ENCODE results near the gene ADCYAP1R1.

Gene ADCYAP1R1

DNA sequence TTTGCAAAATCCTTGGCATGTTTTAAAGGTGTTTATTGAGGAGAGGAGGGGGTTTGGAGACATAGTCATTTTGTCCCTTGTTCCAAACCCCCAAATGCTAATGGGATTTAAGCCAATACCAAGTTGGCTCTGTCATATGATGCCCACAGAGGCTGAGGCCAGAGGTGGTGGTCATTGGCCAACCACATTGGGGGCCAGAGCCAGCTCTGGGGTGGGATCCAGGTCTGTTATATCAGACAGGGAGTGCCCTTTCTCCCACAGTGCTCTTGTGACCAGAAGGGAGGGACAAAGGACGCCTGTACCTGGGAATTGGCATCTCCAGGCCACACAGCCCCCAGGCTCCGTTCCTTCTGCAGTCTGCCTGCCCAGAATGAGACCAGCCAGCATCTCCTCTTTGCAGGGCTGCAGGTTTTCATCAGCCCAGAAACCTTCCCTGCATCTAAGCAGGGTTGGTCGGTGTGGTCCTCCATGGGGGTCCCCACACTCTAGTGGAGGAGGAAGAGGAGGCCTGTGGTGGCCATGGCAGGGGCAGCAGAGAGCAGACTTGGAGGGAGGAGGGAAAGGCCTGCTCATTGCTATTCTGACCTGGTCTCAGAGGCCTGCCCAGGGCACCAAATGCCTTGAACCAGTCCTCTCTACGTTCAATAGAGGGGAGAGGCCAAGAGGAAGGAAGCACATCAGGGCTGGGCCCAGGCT lies 17.9 kb downstream of the ADCYAP1R1 start:
- DNase-seq, result no peak

DNA sequence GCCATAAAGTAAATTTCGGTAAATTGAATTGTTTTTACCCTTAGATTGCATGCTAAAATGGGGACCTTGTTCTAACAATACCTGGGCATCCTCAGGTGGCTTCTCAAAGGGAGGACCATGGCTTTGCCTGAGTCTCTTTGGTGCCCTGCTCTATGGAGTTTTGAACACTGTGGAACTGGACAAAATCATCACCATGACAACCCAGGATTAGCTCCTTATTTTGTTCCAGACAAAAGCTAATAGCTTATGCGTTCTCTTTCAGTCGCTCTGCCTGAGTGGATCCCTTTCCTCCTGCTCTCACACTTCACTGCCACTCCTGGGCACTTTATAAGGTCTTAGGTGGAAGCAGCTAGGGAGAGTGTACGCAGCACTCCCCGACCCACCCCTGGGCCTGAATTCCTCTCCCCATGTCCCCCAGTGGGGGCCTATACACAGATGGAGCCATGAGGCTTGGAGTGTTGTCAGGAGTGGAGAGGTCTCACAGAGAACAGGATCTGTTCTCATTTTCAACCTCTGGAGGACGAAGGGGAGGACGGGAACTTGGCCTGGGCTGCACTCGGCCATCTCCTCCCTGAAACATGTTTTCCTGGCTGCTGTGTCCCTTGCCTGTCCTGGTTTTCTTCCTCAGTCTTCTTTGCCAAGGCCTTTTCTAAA lies 19.0 kb downstream of the ADCYAP1R1 start:
- no peak for DNase-seq

DNA sequence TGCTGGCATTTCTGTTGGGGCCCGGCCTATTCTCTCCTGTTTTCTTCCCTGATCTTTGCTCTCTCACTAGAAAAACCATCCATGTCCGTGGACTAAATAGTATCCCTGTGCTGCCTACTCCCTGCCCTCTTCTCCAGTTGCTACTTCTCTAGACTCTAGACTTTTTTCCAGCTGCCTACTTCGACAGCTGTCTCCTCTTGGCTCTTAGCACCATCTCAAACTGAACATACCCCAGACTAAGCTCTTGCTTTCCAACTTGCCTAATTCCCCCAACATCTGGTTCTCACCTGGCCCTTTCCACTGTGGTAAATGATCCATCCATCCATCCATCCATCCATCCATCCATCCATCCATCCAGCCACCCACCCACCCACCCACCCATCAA lies 19.5 kb downstream of the ADCYAP1R1 start:
- DNase-seq, result no peak

DNA sequence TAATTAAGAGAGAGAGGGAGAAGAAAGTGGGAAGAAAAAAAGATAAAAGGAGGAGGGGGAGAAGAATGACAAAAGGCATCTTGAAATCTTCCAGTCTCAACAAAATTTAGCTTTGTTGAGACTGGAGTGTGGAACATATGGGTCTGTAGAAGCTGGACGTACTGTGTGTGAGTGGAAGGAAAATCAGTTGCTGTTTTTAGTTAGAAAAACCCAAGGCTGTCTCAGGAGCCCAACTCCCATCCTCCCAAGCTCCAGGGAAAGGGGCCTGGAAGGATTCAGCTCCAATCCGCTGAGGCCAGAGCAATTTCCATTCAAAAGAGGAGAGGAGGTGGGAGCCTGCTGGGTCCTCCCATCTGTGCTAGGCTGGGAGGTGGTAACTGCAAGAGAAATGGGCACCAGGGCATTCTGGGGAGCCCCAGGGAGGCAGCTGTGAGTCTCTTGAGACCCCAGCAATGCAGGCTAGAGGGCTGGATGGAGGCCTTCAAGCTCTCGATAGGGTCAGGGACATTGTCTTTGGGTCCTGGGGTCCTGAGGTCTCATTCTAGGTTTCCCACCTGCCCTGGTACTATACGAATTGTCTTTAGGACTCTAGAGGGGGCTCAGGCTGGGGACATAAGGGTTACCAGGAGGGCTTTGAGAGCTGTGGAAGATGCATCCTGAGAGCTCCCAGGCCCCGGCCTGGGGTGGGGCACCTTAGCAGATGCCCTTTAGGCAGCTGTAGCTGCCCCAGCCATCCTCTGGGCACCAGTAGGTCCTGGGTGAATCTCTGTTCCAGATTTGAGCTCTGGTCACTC lies 21.4 kb downstream of the ADCYAP1R1 start:
- DNase-seq, result no peak

DNA sequence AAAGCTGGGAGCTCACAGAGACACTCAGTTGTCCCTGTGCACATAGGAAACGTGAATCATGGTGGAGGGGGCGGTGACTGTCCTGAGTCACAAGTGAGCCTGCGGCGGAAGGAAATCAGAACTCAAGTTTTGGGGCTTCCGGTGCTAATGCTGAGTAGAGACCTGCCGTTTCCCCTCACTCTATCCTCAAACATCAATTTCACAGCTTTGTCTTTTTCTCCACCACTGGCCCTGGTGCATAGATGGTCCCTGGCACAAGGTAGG lies 21.9 kb downstream of the ADCYAP1R1 start:
- no peak for DNase-seq

DNA sequence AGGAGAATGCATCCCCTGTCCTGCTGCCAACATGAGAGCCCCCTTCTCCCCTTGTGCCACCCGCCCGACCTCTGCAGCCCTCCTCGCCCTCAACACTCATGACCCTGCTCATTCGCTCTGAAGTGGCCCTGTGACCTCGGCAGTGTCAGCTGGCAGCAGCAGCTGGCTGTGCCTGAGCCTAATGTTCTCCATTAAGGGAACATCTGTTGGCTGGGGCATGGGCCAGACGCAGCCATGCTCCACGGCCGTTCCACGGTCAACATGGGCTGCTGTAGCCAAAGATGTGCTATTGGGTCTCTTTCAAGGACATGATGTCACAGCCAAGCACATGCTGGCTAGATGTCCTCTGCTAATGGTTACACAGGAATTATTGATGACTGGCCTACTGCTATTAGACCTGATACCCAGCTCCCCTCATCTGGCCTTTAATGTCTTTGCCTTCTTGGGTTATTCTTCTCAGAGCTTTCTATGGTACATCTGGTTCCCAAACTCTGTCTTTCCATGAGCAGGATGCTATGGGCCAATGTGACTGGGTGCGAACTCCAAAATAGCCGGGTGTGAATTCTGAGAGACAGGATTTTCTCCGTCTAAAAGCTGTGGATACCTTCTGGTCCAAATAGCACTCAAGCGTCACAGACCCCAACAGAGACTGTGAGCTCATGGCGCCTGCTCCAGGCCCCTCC lies 22.4 kb downstream of the ADCYAP1R1 start:
- DNase-seq, result no peak

DNA sequence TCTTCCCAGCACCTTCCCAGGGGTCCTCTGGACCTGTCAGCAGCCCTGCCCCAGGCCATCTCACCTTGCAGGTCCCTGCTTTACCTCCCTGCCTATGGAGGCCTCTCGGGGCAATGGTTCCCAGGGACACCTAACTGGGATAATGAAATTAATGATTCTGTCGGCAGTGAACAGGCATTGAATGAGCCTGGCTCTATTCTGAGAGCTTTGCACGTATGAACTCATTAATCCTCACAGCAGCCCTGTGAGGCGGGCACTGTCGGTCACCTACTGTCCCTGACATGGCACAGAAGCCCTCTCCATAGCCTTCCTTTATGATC lies 22.9 kb downstream of the ADCYAP1R1 start:
- no peak for DNase-seq

DNA sequence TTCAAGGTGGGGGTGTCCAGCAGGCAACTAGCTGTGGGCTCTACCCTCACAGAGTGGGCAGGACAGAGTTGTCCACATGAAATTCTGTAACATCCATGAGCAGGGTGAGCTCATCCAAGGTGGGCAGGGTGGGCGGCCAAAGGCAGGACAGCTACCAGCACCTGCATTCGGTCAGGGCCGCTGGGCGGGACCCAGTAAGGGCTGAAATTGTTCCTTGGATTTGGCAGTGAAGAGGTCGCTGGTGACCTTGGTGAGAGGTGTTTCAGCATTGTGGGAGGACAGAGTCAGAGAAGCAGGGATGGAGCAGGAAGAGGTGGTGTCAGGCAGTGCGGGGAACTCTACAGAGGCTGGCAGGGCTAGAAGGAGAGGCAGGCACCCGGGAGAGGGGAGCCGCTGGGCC lies 23.9 kb downstream of the ADCYAP1R1 start:
- no peak for DNase-seq

DNA sequence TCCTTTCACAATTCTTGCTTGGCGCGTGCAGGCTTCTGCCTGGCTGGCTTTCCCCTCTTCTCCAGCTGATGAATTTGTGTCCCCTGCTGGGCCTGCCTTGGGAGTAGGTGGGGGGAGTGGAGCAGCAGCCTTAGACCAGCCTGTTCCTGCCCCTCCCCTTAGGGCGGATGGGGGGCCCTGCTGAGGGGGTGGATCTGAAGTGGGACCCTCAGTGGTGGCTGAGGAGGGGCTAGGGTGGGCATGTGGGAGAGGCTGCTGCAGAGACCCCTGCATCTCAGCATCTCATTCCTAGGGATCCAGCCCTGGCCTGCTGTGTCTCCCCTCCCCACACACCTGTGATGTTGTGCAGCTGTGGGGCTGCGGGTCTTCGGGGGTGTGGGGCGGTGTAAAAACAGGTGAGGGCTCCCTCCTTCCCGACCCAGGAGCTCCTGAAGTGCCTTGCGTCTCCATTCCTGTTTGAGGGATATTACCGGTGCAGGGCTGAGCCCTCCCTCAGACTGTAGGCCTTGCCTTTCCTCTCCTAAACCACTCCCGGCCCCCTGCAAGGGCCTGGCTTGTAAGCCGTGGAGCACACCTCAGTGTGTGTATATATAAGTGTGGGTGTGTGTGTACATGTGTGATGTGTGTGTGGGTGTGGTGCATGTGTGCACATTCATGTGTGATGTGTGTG lies 24.7 kb downstream of the ADCYAP1R1 start:
- DNase-seq, result no peak

DNA sequence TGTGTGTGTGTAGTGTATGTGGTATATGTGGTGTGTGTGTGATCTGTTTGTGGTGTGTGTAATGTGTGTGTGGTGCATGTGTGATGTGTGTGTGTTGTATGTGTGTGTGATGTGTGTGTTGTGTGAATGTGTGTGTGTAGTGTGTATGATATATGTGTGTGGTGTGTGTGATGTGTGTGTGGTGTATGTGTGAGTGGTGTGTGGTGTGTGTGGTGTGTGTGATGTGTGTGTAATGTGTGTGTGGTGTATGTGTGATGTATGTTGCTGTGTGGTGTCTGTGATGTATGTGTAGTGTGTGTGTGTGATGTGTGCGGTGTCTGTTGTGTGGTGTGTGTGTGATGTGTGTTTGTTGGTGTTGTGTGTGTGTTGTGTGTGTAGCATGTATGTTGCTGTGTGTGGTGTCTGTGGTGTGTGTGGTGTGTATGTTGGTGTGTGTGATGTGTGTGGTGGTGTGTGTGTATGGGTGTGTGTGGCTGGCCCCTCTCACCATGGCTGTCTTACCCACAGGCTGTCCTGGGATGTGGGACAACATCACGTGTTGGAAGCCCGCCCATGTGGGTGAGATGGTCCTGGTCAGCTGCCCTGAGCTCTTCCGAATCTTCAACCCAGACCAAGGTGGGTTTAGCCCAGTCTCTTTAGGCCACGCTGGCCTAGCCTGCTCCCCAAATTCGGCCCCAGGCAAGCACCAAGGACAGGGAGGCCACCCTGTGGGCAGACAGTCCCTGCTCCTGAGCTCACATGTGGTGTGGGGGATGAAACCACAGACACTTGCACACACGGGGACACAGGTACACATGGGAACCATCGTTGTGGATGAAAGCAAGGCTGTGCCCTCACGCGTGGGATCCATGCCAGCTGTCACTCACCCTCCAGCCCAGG lies 25.6 kb downstream of the ADCYAP1R1 start:
- no peak for DNase-seq

DNA sequence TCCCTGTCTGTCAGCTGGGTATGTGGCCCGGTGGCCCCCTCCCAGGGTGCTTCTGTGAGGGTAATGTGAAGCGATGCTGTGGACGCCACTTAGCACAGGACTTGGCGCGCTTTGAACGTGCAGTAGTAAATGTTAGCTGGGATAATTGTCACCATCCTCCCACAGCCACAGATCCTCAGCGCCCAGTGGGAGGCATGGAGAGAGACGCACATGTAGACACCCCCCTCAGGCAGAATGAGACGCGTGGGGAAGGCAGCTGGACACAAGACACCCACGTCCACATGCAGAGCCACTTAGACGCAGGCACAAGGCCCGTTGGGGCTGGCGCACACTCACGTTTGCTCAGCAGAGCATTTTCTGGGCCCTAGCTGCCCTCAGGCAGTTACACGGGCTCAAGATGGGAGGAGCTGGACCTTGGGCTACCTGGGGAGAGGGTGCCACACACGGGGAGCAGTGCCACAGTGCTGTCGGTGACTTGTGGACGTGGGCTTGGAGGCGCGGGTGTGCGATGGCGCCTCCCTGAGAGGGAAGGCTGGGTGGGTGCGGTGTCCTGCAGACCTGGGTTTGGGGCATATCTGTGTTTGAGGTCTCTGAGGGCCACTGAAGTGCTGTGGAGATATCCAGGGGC lies 26.4 kb downstream of the ADCYAP1R1 start:
- no peak for DNase-seq

DNA sequence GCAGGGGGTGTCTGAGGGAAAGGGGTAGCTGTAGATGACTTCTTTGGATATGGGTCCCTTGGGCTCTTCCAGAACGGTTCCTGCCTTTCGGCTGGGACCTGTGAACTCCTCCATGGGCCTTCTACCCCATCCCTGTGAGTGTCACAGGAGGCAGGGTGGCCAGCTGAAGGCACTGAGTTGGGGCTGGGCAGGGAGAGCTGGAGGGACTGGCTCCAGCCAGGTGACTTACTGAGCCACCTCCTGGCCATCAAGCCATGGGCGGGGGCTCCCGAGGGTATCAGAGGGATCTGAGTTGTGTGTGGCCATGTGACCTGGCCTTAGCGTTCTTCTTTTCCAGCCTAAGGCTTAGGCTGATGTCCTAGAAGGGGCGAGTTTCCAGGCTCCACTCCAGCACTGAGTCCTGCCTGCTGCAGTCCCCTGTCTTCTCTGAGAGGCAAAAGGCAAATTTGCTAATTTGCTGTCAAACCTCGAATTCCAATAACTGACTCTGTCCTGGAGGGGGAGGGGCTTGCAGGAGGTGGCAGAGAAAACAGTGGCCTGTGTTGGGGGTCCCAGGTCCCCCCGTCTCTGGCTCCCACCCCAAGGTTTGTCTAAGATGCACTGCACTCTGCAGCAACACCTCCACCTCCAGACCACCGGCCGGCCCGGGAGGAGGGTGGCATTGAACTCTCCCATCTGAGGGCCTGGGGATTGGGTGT lies 27.2 kb downstream of the ADCYAP1R1 start:
- no peak for DNase-seq

DNA sequence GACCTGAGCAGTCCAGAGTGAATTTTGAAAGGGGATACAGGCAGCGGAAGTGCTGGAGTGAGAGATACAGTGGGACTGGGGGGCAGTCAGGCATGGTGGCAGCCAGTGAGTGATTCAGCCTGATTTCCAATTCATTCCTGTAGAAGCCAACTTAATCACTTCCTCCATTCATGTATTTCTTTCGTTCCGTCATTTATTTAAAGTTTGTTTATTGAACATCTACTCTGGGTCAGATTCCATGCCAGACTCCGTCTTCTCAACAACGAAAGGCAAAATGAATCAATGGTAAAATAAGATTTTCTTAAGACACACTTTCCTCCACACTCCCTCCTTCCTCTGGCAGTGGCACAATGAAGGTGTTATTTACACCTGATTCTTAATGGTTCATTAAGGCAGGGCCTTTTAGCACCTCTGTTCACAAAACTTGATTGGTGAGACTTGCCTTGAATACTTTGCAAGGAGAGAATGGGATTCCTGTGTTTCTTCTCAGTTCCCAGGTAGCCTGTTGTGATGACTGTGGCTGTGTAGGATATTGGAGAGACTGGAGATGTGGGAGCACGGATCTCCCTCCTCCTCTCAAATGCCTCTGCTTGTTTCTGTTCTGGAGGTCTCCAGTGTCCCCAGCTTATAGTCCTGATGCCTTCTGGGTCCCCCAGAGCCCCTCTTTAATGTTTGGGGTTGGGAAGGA lies 27.9 kb downstream of the ADCYAP1R1 start:
- no peak for DNase-seq

DNA sequence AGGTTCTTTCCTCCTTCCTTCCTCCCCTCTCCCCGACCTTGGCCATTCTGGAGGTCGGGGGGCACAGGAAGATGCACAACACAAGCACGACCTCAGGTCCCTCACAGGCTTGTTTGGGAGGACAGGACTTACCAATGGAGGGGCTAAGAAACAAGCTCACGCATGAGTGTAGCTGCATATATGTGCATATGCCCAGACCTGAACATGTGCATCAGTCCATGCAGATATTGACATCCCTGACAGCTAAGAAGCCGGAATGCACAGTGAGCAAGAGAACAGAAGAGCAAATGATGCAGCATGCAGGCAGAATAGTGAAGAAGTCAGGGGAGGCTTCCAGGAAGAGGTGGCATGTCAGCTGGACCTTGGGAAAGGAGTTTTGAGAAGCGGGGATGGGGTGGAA lies 28.7 kb downstream of the ADCYAP1R1 start:
- no peak for DNase-seq

DNA sequence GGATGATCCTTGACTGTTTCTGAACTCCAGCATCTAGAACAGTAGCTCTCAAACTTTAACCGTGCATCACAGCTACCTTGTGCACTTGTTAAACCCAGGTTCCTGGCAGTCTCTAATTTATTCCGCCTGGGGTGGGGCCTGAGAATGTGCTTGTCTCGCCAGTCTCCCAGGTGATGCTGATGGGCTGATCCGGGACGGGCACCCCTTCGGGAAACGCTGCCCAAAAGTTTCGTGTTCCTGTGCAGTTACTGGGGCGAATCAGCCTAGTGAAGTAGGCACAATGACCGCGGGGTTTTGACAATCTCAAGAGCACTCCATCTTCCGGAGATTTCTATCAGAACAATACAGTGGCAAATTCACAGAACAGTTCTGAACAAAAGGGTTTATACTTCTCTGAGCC lies 29.9 kb downstream of the ADCYAP1R1 start:
- DNase-seq, result no peak

DNA sequence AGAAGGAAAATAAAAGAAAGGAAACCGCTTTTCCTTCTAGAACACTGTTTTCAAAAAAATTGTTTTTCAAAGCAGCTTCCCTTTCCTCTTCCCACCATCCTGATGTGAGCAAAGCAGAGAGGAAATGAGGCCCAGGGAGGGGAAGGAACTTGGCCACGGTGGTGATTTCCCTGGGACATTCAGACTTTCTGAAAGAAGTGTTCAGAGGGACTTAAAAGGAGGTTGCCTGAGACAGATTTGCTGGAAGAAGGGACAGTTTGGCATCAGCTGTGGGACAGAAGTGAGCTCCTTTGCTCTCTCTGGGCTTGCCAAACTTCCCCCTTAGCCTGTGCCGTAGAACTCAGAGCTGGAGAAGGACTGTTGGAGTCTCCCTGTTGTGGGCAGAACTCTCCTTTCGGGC lies 30.3 kb downstream of the ADCYAP1R1 start:
- DNase-seq, result no peak

DNA sequence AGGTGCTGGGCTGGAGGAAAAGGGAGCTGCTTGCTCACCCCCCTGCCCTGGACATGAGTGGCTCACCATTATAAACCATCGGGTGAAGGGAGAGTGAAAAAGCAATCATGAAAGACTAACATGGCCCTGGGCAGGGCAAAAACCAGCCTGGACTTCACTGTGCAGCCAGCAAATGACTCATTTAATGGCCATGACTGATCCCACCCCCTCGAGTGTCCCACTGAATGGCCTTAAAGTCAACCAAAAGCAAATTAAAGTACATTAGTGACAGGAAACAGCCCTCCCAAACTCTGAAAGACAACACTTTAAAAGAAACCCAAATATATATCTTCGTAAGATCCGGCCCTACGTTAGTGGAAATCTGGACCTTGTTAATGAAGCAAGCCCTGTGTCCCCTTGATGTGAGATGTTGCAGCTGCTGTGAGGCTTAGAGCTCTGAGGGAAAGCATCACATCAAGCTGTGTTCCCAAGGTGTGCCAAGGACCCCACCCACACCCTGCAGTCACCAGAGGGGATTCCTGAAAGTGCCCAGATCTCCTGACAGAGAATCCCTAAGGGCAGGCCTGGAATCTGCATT lies 31.2 kb downstream of the ADCYAP1R1 start:
- no peak for DNase-seq

DNA sequence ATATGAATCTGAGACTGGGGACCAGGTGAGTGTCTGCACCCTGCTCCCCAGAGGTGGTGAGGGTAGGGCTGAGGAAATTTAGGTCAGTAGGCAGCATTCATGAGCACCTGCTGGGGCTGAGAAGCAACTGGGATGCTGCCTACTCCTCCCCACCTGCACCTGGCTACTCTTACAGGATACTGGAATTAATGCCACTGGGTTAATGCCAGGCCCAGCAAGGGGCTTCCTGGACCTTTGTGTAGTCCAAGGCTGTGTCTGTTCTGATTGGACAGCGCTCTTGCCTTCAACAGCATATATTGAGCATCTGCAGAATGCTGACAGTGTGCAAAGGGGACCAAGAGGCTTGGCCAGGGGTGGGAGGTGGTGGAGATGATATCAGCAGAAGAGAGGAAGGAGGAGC lies 32.1 kb downstream of the ADCYAP1R1 start:
- no peak for DNase-seq

DNA sequence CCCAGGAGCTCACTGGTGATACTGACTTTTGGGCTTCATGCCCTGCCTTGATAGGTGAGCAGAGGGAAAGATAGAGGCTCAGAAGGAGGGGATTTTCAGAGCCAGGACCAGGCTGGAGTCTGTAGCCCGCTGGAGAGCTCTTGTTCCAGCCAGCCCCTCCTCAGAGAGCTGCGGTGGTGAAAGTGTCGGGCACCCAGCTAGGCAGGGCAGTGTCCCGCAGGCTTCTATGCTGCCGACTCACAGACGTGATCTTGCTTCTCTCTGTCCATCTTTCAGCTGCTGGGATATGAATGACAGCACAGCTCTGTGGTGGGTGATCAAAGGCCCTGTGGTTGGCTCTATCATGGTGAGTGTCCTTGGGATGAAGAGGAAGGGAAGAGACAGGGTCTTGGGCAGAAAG lies 35.2 kb downstream of the ADCYAP1R1 start:
- no peak for DNase-seq

DNA sequence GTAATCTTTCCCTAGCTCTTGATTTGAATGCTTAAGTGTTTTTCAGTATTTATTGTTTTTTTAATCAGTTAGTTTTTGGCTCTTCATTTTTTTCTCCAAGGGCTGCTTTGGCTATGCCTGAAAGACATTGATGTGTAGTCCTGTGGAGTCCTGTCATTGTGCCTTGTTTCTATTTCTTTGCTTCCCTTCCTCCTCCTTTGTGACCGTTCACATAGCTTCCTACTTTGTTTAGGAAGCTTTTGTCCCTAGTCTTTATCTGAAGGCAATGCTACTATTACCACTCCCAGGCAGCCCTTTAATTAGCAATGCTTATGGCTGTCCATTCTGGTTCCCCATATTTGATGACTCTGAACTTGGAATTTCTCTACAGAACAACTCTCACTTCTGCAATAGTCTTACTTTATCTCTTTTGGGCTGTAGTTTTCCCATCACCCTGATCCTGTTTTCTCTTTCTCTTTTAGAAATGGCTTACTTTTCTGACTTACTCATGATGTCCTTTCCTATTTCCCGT lies 39.9 kb downstream of the ADCYAP1R1 start:
- no peak for DNase-seq
